Motor neuron (in vitro differentiated cells): ENCODE data around the gene CAMP. TPM values are rescaled to one million over a fixed set of nuclear protein-coding genes. Genes with fewer than 3 reads are reported as not detected.

ENCODE experiments used
- ATAC-seq, 8 experiments: fragments of 200-7000 bp; cut with Tn5 transposase; replicated peaks in 6 of 8; 2 replicates each; pipeline ENCODE4 v1.8.0; 2021; ENCODE audit warnings: mild to moderate bottlenecking in 8 of 8, moderate library complexity in 8 of 8
- H3K27ac ChIP-seq, 2 donors: fragments of 250-450 bp; sonication (Bioruptor Pico); 2 replicates each; pipeline ENCODE4 v1.9.0; 2021; ENCODE audit warnings: antibody characterized with exemption in 2 of 2, mild to moderate bottlenecking in 2 of 2, moderate library complexity in 1 of 2
- H3K4me1 ChIP-seq, 2 donors: fragments of 250-450 bp; sonication (Bioruptor Pico); replicated peaks in 1 of 2; 2 replicates each; pipeline ENCODE4 v1.6.1; 2021; ENCODE audit warnings: antibody characterized with exemption in 2 of 2, mild to moderate bottlenecking in 2 of 2, moderate library complexity in 1 of 2
- H3K4me3 ChIP-seq, 5 donors: fragments of 250-450 bp; sonication (Bioruptor Pico); 2 replicates each; pipeline ENCODE4 v1.9.0; 2021; ENCODE audit warnings: antibody characterized with exemption in 5 of 5, mild to moderate bottlenecking in 5 of 5, moderate library complexity in 4 of 5
- WGBS, 10 experiments: fragments of 450-650 bp; shearing (Covaris generic); methylation state at CpG; one replicate each; pipeline ENCODE4 v1.0.0; 2022; 5-methylcytosine and 5-hydroxymethylcytosine counted together
- in situ Hi-C, 9 experiments: fragments of 400-800 bp; cut with MboI; loops; one replicate each; pipeline ENCODE4 v1.15.0; 2021; ENCODE audit warnings: low sequenced_read_pairs in 9 of 9, low pct_unique_long_range_greater_than_20kb in 2 of 9; ENCODE audit not compliant: unreplicated experiment in 9 of 9
- total RNA-seq, 8 experiments: library from RNA; unstranded; fragments of 300-600 nt; gene quantifications; 2 replicates each; pipeline versions ENCODE4 v1.2.3 to v1.2.4, GENCODE V29; 2022

The CAMP gene
- total RNA-seq, 8 experiments from 2014 or later: 0.70 to 488 (median 6.5) TPM; not detected in 5

DNA sequence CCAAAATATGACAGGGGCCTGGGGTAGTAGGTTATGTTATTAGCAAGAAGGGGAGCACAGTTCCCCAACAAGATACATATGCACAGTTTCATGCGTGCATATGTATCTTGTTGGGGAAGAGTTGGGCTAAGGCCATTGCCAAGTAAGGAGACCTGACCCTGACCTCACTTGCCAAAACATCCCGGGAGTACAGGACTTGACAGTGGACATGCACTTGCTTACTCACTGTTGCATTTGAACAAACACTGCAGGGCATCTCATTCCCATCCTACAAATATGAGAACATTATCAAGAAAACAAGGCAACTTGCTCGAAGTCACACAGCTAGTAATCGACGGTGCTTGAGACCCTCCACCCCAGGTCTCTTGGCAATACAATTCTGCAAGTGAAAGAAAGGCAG, 4.8 kb upstream of the CAMP start:
- in situ Hi-C loops: no loop called here
- peaks cover 0 to 2% of the 10 kb centered on the region in 2 donors for H3K4me1 ChIP-seq
- WGBS, 10 experiments: 67 to 100% (median 85%) methylated on average over 1 to 5 of the region's 5 CpGs; no CpG with 5 or more reads in 2 of the 10 experiments
- H3K4me3 ChIP-seq: no peak overlapping the region
- H3K27ac ChIP-seq: no peak overlapping the region
- no peak for ATAC-seq

DNA sequence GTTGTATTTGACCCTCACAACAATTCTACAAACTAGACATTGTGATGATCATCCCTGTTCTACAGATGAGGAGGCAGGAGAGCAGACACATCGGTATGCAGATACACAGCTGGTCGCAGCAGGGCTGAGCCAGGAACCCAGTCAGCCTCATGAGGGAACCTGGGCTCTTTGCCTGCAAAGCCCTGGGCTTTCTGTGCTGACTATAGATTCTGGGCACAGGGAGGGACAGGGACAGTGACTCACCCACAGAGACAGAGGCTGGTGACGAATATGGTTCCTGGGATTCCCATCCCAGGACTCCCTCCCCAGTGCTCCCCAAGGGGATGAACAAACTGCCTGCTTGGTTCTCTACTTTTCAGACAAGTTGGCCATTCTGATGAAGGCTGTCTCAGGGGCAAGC, 3.8 kb upstream of the CAMP start:
- WGBS, 10 experiments: 0 to 94% (median 40%) methylated on average over 1 to 3 of the region's 3 CpGs; no CpG with 5 or more reads in 6 of the 10 experiments
- peak in 2 of 8 experiments; percentile 7 to 11 for ATAC-seq
- in situ Hi-C loops: no loop called here
- H3K4me1 ChIP-seq: peaks cover 0 to 2% of the 10 kb centered on the region in 2 donors
- H3K27ac ChIP-seq: no peak overlapping the region
- H3K4me3 ChIP-seq: no peak overlapping the region

DNA sequence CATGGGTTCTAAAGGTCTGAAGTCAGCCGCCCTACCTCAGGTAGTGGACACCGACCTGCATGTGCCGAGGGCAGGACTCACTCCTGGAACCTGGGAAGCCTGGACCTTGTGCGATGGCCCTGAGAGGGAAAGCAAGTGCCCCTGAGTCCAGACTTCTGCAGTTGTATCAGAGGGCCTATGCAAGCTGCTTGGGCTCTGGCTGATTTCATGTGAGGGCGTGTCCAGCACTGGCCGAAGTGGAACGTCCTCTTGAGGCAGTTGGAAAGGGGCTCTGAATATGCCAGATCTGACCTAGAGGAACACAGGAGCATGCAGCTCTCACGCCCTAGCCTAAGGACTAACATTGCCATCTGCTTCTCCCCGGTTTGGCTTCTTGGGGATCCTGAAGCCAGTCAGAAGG, 2.5 kb upstream of the CAMP start:
- no peaks in the 10 kb centered on the region for H3K4me1 ChIP-seq
- no peak overlapping the region for H3K4me3 ChIP-seq
- no peak overlapping the region for H3K27ac ChIP-seq
- ATAC-seq: peak in 3 of 8 experiments; percentile 22 to 47 (median 31)
- in situ Hi-C loops: no loop called here
- 0 to 100% (median 64%) methylated on average over 1 to 5 of the region's 9 CpGs; no CpG with 5 or more reads in 2 of the 10 experiments for WGBS, 10 experiments

DNA sequence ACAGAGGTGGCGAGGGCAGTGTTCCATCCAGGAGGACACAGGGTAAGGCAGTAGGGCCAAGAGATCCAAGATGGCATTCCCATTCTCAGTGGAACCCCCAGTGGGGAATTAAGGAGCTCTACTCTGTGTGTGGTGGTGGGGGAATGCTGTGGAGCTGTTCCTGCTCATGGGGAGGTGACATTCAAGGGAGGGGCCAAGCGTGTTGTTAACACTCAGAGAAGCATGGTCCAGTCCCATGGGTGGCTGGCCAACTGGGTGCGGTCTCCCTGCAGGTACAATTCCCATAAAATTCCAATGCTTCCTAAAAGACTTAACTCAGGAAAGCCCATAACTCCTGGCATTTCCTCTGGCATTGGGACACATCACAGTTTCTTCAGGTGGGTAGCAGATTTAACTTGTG, 2.3 kb downstream of the CAMP start:
- Histone ChIP-seq H3K27ac (no peak overlapping the region), H3K4me1 (no peaks in the 10 kb centered on the region), H3K4me3 (no peak overlapping the region)
- in situ Hi-C loops: loop anchor here in 1 of 9 experiments (25.0 kb wide), 1 partner anchor 212 kb away; the partner anchor contains the start of genes ATRIP, CCDC51, PLXNB1 and TMA7
- WGBS, 10 experiments: 63 to 94% (median 71%) methylated on average over 2 to 3 of the region's 3 CpGs; no CpG with 5 or more reads in 6 of the 10 experiments
- ATAC-seq: no peak

DNA sequence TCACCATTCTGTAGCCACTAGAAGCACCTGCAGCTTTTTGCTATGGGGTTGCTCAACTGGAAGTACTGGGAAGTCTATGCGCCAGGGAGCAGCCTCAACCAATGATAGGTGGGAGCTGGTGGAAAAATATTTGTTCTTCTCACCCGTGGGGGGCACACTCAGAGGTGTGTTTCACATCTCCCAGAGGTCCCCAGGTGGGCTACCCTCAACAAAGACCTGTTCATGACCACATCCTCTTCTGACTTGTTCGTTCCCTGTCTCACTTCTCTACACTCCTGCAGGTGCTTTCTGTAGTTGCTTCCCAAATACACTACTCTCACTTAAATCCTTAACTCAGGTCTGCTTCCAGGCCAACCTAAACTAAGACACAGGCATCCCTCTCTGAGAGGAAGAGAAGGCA, 3.6 kb downstream of the CAMP start:
- ATAC-seq: no peak
- WGBS, 10 experiments: 13 to 100% (median 21%) methylated on average over 1 to 2 of the region's 3 CpGs; no CpG with 5 or more reads in 6 of the 10 experiments
- Histone ChIP-seq H3K27ac (no peak overlapping the region), H3K4me3 (no peak overlapping the region), H3K4me1 (no peaks in the 10 kb centered on the region)
- in situ Hi-C loops: loop anchor here in 1 of 9 experiments (25.0 kb wide), 1 partner anchor 210 kb away; the partner anchor contains the start of genes ATRIP, CCDC51, PLXNB1 and TMA7

DNA sequence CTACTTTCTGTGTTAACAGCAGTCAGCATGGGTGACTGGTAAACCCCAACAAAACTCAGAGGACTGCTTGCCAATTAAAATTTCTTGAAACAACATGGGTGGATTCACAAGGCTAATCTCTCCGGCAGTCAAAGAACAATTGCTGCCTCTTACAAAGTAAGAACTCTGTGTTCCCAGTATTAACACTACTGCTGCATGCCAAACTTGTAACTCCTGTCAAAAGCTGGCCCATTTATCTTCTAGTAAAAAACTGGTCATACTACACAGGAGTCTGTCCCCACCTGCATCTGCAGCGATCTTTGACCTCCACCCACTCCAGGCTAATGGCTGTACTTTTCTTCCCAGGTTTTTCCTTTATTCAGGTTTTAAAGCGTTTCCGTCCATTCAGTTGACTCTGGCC, 8.9 kb downstream of the CAMP start:
- in situ Hi-C loops: loop anchor here in 1 of 9 experiments (25.0 kb wide), 1 partner anchor 205 kb away; the partner anchor contains the start of genes ATRIP, CCDC51, PLXNB1 and TMA7

DNA sequence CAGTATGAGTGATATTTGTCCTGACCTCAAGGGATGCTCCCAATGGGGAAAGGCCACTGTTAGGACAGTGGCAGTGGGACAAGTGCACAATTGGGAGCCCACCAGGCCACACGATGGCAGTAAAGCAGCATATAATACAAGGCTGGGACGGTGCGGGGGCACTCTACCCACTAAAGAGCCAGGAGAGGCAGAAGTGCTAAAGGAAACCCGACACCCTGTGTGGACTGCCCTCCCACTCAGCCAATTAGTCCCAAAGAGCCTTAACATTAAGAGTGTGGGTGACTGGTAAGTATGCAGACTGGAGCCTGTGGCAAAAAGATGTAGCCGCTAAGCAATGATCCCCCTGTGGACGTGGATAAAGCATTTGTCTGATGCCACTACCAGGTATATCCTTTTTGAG, 9.4 kb downstream of the CAMP start:
- H3K4me1 ChIP-seq: peaks cover 16% of the 10 kb centered on the region in 2 donors
- 9 to 100% (median 80%) methylated on average over 1 to 6 of the region's 6 CpGs; no CpG with 5 or more reads in 3 of the 10 experiments for WGBS, 10 experiments
- no peak overlapping the region for H3K27ac ChIP-seq
- in situ Hi-C loops: loop anchor here in 1 of 9 experiments (25.0 kb wide), 1 partner anchor 205 kb away; the partner anchor contains the start of genes ATRIP, CCDC51, PLXNB1 and TMA7
- H3K4me3 ChIP-seq: no peak overlapping the region
- peak; percentile 81 to 100 (median 93) for ATAC-seq

More for the DNA sequence above, 8.9 kb downstream of the CAMP start:
- Histone ChIP-seq H3K4me1 (peaks cover 11 to 12% of the 10 kb centered on the region in 2 donors), H3K27ac (no peak overlapping the region), H3K4me3 (no peak overlapping the region)
- no peak for ATAC-seq
- WGBS, 10 experiments: 0 to 100% (median 86%) methylated on average over 1 to 4 of the region's 4 CpGs; no CpG with 5 or more reads in 2 of the 10 experiments

DNA sequence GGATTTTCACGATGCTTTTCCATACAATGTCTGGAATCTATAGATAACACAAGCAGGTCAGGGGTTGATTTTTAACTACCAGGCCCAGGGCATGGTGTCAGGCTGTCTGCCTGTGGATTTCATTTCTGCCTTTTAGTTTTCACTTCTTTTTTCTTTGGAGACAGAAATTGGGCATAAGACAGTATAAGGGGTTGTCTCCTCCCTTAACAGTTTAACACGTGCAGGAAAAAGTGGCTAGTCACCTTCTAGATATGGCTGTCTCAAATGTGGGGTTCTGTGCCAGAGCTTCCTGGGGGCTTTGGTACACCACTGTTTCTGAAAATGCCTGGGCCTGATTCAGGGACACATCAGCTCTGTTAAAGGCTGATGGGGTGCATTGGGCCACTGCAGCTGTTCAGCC, 10.2 kb downstream of the CAMP start:
- Histone ChIP-seq H3K27ac (no peak overlapping the region), H3K4me1 (peaks cover 16% of the 10 kb centered on the region in 2 donors), H3K4me3 (no peak overlapping the region)
- ATAC-seq: no peak
- WGBS, 10 experiments: 33 to 100% (median 95%) methylated on average over 1 to 2 of the region's 2 CpGs; no CpG with 5 or more reads in 3 of the 10 experiments
- in situ Hi-C loops: loop anchor here in 1 of 9 experiments (25.0 kb wide), 1 partner anchor 204 kb away; the partner anchor contains the start of genes ATRIP, CCDC51, PLXNB1 and TMA7

DNA sequence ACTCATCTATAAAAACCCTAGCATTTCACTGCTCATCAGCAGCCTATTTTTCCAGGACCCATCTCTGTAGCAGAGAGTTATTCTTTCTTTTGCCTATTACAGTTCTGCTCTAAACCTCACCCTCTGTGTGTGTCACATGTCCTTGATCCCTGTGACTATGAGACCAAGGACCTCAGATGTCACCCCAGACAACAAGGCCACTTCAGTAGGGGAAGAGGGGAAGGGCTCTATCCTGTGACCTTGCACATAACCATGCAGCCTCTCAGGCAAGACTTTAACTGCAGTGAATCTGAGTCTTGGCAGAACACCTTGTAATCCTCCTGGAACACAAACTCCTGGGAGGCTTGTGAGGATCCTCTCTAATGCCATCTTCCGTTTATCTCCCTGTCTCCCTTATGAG, 13.2 kb downstream of the CAMP start:
- ATAC-seq: peak in 2 of 8 experiments; percentile 11 to 13
- no peak overlapping the region for H3K4me3 ChIP-seq
- 40 to 86% (median 75%) methylated on average over 1 of the region's 1 CpG; no CpG with 5 or more reads in 7 of the 10 experiments for WGBS, 10 experiments
- H3K4me1 ChIP-seq: peaks cover 26 to 28% of the 10 kb centered on the region in 2 donors
- in situ Hi-C loops: loop anchor here in 1 of 9 experiments (25.0 kb wide), 1 partner anchor 201 kb away; the partner anchor contains the start of genes ATRIP, CCDC51, PLXNB1 and TMA7
- no peak overlapping the region for H3K27ac ChIP-seq

DNA sequence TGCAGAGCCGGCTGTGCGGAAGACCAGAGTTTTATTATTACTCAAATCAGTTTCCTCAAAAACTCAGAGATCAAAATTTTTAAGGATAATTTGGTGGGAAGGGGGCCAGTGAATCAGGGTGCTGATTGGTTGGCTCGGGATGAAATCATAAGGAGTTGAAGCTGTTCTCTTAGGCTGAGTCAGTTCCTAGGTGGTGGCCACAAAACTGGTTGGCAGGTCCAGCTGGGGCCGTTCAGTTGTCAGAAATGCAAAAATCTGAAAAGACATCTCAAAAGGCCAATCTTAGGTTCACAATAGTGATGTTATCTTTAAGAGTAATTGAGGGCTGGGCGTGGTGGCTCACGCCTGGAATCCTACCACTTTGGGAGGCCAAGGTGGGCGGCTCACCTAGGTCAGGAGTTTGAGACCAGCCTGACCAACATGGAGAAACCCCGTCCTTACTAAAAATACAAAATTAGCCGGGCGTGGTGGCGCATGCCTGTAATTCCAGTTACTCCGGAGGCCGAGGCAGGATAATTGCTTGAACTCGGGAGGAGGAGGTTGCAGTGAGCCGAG, 15.3 kb downstream of the CAMP start:
- Histone ChIP-seq H3K27ac (no peak overlapping the region), H3K4me3 (no peak overlapping the region), H3K4me1 (peaks cover 25 to 33% of the 10 kb centered on the region in 2 donors)
- ATAC-seq: peak in 1 of 8 experiments; percentile 4
- in situ Hi-C loops: loop anchor here in 1 of 9 experiments (25.0 kb wide), 1 partner anchor 199 kb away; the partner anchor contains the start of genes ATRIP, CCDC51, PLXNB1 and TMA7
- WGBS, 10 experiments: 15 to 100% (median 85%) methylated on average over 1 to 12 of the region's 15 CpGs; no CpG with 5 or more reads in 1 of the 10 experiments

DNA sequence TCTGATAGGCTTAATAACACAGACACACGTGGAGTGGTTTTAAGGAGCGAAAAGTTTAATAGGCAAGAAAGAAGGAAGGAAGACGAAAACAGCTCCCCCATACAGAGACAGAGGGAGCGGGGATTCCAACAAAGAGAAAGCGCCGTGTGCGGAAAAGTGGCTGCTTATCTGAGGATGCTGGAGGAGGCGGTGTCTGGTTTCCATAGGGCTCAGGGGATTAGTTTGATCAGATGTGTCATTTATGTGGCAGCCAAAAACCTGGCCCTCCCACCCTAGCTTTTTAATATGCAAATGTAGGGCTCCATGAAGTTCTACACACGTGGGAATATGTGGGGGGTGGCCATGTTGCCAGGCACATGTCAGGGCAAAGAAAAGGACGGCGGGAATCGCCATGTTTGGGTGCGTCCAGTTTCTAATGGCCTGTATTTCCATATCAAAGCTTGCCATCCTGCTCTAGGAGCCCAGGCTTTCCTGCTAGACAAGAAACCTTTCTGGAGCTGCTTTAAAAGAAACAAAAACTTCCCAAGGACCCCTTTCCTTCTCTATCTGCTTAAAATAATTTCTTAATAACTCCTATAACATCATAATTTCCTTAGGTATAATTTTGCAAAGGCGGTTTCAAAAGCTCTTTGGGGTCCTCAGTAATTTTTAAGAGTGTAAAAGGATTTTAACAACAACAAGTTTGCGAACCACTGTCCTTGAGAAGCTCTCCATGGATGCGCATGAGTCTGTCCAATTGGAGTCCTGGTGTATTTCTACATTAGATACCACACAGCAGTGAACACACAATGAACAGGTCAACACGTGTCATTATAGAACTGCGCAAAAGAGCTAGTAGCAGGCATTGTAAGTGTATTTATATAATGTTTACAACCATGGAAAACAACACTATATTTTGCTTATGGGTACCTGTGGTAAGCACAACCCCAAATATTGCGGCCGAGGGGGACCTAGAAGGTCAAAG, 17.0 kb downstream of the CAMP start:
- Histone ChIP-seq H3K4me3 (peak overlapping the region; percentile 54 to 78 (median 68)), H3K4me1 (peaks cover 25 to 33% of the 10 kb centered on the region in 2 donors), H3K27ac (peak overlapping the region in 1 of 2 donors; percentile 21)
- WGBS, 10 experiments: 8 to 90% (median 65%) methylated on average over 1 to 16 of the region's 20 CpGs
- in situ Hi-C loops: loop anchor here in 1 of 9 experiments (25.0 kb wide), 1 partner anchor 197 kb away; the partner anchor contains the start of genes ATRIP, CCDC51, PLXNB1 and TMA7
- peak in 7 of 8 experiments; percentile 1 to 13 (median 8) for ATAC-seq

DNA sequence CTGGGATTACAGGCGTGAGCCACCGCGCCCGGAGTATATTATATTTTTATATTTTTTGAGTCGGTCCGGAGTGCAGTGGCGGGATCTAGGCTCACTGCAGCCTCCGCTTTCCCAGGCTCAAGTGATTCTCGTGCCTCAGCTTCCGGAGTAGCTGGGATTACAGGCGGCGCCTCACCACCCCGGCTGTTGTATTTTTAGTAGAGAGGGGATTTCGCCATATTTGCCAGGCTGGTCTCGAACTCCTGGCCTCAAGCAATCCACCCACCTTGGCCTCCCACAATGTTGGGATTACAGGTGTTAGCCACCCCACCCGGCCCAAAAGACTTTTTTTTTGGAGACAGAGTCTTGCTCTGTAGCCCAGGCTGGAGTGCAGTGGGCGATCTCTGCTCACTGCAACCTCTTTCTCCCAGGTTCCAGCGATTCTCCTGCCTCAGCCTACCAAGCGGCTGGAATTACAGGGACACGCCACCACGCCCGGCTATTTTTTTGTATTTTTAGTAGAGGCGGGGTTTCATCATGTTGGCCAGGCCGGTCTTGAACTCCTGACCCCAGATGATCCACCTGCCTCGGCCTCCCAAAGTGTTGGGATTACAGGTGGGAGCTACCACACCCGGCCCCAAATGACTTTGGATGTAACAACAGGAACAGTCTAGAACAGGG, 18.6 kb downstream of the CAMP start:
- WGBS, 10 experiments: 24 to 61% (median 51%) methylated on average over 2 to 12 of the region's 26 CpGs; no CpG with 5 or more reads in 2 of the 10 experiments
- no peak for ATAC-seq
- Histone ChIP-seq H3K4me3 (peak overlapping the region; percentile 54 to 78 (median 68)), H3K4me1 (peaks cover 19 to 25% of the 10 kb centered on the region in 2 donors), H3K27ac (peak overlapping the region in 1 of 2 donors; percentile 72)
- in situ Hi-C loops: loop anchor here in 1 of 9 experiments (25.0 kb wide), 1 partner anchor 195 kb away; the partner anchor contains the start of genes ATRIP, CCDC51, PLXNB1 and TMA7
